Measurements from ENCODE around the gene ZSWIM3. TPM values are rescaled to one million over a fixed set of nuclear protein-coding genes. Genes with fewer than 3 reads are reported as not detected.

ZSWIM3 gene
- total and polyA plus RNA-seq, 2 of the 13 experiments (the other 11 are each of a cell fraction or from before 2014, with no cell fraction given), result 5.2 to 5.8 TPM

DNA sequence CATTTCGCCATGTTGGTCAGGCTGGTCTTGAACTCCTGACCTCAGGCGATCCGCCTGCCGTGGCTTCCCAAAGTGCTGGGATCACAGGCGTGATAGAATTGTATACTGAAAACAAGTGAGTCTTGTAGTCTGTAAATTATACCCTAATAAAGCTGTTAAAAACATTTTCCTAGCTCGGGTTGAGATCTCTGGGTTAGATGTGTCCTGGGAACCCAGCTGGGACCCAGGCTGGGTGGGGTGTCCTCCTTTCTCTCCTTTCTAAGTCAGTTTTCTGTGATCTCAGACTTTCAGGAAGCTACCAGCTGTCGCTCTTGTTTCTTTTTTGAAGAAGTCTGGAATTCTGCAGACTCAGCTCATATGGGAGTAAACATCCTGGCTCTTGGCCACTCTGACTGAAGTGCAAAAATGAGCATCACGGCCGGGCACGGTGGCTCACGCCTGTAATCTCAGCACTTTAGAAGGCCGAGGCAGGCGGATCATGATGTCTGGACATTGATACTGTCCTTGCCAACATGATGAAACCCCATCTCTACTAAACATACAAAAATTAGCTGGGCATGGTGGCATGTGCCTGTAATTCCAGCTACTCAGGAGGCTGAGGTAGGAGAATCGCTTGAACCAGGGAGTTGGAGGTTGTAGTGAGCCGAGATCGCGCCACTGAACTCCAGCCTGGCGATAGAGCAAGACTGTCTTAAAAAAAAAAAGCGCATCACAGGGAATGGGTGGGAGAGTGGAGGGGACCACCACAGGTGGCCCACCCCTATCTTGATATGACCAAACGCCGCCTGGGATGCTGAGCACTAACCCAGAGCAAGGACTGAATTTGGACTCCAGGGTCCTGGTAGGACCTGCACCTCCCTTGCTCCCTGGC lies 67.2 kb downstream of the ZSWIM3 start (continued):
- TF ChIP-seq, protein P1, sequence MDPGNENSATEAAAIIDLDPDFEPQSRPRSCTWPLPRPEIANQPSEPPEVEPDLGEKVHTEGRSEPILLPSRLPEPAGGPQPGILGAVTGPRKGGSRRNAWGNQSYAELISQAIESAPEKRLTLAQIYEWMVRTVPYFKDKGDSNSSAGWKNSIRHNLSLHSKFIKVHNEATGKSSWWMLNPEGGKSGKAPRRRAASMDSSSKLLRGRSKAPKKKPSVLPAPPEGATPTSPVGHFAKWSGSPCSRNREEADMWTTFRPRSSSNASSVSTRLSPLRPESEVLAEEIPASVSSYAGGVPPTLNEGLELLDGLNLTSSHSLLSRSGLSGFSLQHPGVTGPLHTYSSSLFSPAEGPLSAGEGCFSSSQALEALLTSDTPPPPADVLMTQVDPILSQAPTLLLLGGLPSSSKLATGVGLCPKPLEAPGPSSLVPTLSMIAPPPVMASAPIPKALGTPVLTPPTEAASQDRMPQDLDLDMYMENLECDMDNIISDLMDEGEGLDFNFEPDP (CRISPR knock-in tag; conservative IDR thresholded peaks at IDR 0.05), result no peak
- TF ChIP-seq CENPX (CRISPR knock-in tag; IDR thresholded peaks at IDR 0.05) (no peak), ZNF136 (CRISPR knock-in tag; IDR thresholded peaks at IDR 0.05; ENCODE audit: low read depth) (0 out of 2 replicates have a peak, but pooled peaks have one; percentile 46), ESRRA (CRISPR knock-in tag; IDR thresholded peaks at IDR 0.05; ENCODE audit: low read depth) (0 out of 2 replicates have a peak, but pooled peaks have one; percentile 32), HDAC6 (IDR thresholded peaks at IDR 0.05; ENCODE audit: low read depth, low read length) (no peak), HES4 (CRISPR knock-in tag; IDR thresholded peaks at IDR 0.05; ENCODE audit: borderline replicate concordance) (no peak), ZNF674 (CRISPR knock-in tag; IDR thresholded peaks at IDR 0.05; ENCODE audit: low read depth) (no peak)
- TF ChIP-seq, protein P2, sequence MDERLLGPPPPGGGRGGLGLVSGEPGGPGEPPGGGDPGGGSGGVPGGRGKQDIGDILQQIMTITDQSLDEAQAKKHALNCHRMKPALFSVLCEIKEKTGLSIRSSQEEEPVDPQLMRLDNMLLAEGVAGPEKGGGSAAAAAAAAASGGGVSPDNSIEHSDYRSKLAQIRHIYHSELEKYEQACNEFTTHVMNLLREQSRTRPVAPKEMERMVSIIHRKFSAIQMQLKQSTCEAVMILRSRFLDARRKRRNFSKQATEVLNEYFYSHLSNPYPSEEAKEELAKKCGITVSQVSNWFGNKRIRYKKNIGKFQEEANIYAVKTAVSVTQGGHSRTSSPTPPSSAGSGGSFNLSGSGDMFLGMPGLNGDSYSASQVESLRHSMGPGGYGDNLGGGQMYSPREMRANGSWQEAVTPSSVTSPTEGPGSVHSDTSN (CRISPR knock-in tag; IDR thresholded peaks at IDR 0.05), result peak; percentile 48; the same call in 1 of the 2 replicates
- TF ChIP-seq, protein P3, sequence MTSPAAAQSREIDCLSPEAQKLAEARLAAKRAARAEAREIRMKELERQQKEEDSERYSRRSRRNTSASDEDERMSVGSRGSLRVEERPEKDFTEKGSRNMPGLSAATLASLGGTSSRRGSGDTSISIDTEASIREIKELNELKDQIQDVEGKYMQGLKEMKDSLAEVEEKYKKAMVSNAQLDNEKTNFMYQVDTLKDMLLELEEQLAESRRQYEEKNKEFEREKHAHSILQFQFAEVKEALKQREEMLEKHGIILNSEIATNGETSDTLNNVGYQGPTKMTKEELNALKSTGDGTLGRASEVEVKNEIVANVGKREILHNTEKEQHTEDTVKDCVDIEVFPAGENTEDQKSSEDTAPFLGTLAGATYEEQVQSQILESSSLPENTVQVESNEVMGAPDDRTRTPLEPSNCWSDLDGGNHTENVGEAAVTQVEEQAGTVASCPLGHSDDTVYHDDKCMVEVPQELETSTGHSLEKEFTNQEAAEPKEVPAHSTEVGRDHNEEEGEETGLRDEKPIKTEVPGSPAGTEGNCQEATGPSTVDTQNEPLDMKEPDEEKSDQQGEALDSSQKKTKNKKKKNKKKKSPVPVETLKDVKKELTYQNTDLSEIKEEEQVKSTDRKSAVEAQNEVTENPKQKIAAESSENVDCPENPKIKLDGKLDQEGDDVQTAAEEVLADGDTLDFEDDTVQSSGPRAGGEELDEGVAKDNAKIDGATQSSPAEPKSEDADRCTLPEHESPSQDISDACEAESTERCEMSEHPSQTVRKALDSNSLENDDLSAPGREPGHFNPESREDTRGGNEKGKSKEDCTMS (CRISPR knock-in tag; conservative IDR thresholded peaks at IDR 0.05), result no peak
- TF ChIP-seq, protein P4, sequence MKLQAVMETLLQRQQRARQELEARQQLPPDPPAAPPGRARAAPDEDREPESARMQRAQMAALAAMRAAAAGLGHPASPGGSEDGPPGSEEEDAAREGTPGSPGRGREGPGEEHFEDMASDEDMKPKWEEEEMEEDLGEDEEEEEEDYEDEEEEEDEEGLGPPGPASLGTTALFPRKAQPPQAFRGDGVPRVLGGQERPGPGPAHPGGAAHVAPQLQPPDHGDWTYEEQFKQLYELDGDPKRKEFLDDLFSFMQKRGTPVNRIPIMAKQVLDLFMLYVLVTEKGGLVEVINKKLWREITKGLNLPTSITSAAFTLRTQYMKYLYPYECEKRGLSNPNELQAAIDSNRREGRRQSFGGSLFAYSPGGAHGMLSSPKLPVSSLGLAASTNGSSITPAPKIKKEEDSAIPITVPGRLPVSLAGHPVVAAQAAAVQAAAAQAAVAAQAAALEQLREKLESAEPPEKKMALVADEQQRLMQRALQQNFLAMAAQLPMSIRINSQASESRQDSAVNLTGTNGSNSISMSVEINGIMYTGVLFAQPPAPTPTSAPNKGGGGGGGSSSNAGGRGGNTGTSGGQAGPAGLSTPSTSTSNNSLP (IDR thresholded peaks at IDR 0.05; ENCODE audit: low read depth, low read length), result no peak
- TF ChIP-seq, protein P5, sequence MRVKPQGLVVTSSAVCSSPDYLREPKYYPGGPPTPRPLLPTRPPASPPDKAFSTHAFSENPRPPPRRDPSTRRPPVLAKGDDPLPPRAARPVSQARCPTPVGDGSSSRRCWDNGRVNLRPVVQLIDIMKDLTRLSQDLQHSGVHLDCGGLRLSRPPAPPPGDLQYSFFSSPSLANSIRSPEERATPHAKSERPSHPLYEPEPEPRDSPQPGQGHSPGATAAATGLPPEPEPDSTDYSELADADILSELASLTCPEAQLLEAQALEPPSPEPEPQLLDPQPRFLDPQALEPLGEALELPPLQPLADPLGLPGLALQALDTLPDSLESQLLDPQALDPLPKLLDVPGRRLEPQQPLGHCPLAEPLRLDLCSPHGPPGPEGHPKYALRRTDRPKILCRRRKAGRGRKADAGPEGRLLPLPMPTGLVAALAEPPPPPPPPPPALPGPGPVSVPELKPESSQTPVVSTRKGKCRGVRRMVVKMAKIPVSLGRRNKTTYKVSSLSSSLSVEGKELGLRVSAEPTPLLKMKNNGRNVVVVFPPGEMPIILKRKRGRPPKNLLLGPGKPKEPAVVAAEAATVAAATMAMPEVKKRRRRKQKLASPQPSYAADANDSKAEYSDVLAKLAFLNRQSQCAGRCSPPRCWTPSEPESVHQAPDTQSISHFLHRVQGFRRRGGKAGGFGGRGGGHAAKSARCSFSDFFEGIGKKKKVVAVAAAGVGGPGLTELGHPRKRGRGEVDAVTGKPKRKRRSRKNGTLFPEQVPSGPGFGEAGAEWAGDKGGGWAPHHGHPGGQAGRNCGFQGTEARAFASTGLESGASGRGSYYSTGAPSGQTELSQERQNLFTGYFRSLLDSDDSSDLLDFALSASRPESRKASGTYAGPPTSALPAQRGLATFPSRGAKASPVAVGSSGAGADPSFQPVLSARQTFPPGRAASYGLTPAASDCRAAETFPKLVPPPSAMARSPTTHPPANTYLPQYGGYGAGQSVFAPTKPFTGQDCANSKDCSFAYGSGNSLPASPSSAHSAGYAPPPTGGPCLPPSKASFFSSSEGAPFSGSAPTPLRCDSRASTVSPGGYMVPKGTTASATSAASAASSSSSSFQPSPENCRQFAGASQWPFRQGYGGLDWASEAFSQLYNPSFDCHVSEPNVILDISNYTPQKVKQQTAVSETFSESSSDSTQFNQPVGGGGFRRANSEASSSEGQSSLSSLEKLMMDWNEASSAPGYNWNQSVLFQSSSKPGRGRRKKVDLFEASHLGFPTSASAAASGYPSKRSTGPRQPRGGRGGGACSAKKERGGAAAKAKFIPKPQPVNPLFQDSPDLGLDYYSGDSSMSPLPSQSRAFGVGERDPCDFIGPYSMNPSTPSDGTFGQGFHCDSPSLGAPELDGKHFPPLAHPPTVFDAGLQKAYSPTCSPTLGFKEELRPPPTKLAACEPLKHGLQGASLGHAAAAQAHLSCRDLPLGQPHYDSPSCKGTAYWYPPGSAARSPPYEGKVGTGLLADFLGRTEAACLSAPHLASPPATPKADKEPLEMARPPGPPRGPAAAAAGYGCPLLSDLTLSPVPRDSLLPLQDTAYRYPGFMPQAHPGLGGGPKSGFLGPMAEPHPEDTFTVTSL (CRISPR knock-in tag; IDR thresholded peaks at IDR 0.05; ENCODE audit: borderline replicate concordance), result peak; percentile 51; the same call in 1 of the 2 replicates
- TF ChIP-seq, protein P6, sequence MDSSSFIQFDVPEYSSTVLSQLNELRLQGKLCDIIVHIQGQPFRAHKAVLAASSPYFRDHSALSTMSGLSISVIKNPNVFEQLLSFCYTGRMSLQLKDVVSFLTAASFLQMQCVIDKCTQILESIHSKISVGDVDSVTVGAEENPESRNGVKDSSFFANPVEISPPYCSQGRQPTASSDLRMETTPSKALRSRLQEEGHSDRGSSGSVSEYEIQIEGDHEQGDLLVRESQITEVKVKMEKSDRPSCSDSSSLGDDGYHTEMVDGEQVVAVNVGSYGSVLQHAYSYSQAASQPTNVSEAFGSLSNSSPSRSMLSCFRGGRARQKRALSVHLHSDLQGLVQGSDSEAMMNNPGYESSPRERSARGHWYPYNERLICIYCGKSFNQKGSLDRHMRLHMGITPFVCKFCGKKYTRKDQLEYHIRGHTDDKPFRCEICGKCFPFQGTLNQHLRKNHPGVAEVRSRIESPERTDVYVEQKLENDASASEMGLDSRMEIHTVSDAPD (CRISPR knock-in tag; IDR thresholded peaks at IDR 0.05), result no peak

Data from HepG2 (cell line).